Stomach smooth muscle (tissue), 2 donors: ENCODE results near the gene KIAA1549.
"Not testable (repeated sequence)": the region's sequence is repeated elsewhere in the genome, so short reads cannot be mapped to it uniquely, and the experiment has no call there.

Experiments used
- H3K27ac ChIP-seq: one replicate; pipeline ENCODE4 v1.7.0; 2013; ENCODE audit warnings: mild to moderate bottlenecking, low read length, inconsistent platforms
- H3K27me3 ChIP-seq, 2 donors: one replicate each; pipeline ENCODE4 v1.7.0; 2013; ENCODE audit warnings: low read length in 2 of 2; ENCODE audit not compliant: insufficient read depth in 2 of 2, control insufficient read depth in 1 of 2
- H3K36me3 ChIP-seq, 2 donors: one replicate each; pipeline ENCODE4 v1.7.0; 2013; ENCODE audit warnings: low read length in 2 of 2; ENCODE audit not compliant: control insufficient read depth in 2 of 2, insufficient read depth in 2 of 2
- H3K4me1 ChIP-seq: one replicate; pipeline ENCODE4 v1.7.0; 2013; ENCODE audit warnings: low read length; ENCODE audit not compliant: control insufficient read depth, insufficient read depth
- H3K4me3 ChIP-seq, 2 donors: one replicate each; pipeline ENCODE4 v1.7.0; 2013; ENCODE audit warnings: low read length in 2 of 2
- H3K9ac ChIP-seq, 2 donors: one replicate each; pipeline ENCODE4 v1.7.0; 2013; ENCODE audit warnings: low read length in 2 of 2, mild to moderate bottlenecking in 1 of 2
- H3K9me3 ChIP-seq, 2 donors: one replicate each; pipeline ENCODE4 v1.7.0; 2013; ENCODE audit warnings: low read length in 2 of 2; ENCODE audit not compliant: control insufficient read depth in 2 of 2
- donor health status: healthy.
- donor health status: Pancreatic carcinoma.

Gene KIAA1549

GRCh38 chr7:138943061-138943460, 38.1 kb downstream of the KIAA1549 start:
- H3K9me3 ChIP-seq = no peaks in the 10 kb centered on the region
- no peak overlapping the region for H3K9ac ChIP-seq
- H3K36me3 ChIP-seq = no peaks in the 10 kb centered on the region
- H3K27me3 ChIP-seq = no peaks in the 10 kb centered on the region
- H3K27ac ChIP-seq = no peak overlapping the region
- no peak overlapping the region for H3K4me3 ChIP-seq
- H3K4me1 ChIP-seq = no peaks in the 10 kb centered on the region

GRCh38 chr7:138941545-138941944, 39.6 kb downstream of the KIAA1549 start:
- Histone ChIP-seq H3K9ac (no peak overlapping the region), H3K9me3 (no peaks in the 10 kb centered on the region), H3K4me3 (no peak overlapping the region), H3K36me3 (no peaks in the 10 kb centered on the region), H3K4me1 (no peaks in the 10 kb centered on the region), H3K27ac (no peak overlapping the region), H3K27me3 (no peaks in the 10 kb centered on the region)

- H3K36me3 ChIP-seq, H3K27me3 ChIP-seq, H3K4me1 ChIP-seq, H3K9me3 ChIP-seq, H3K4me3 ChIP-seq, H3K9ac ChIP-seq, H3K27ac ChIP-seq: not testable (repeated sequence)
Measured at GRCh38 chr7:138940602-138941001, 40.6 kb downstream of the KIAA1549 start.

- Histone ChIP-seq H3K36me3 (no peaks in the 10 kb centered on the region), H3K9me3 (no peaks in the 10 kb centered on the region), H3K4me3 (no peak overlapping the region), H3K9ac (no peak overlapping the region), H3K4me1 (no peaks in the 10 kb centered on the region), H3K27ac (no peak overlapping the region), H3K27me3 (no peaks in the 10 kb centered on the region)
Measured at GRCh38 chr7:138937484-138937883, 43.7 kb downstream of the KIAA1549 start.

GRCh38 chr7:138935465-138936011, 45.7 kb downstream of the KIAA1549 start:
- Histone ChIP-seq H3K9ac (no peak overlapping the region), H3K27ac (no peak overlapping the region), H3K4me1 (no peaks in the 10 kb centered on the region), H3K9me3 (no peaks in the 10 kb centered on the region), H3K27me3 (no peaks in the 10 kb centered on the region), H3K4me3 (no peak overlapping the region), H3K36me3 (no peaks in the 10 kb centered on the region)

GRCh38 chr7:138934861-138935260, 46.3 kb downstream of the KIAA1549 start:
- Histone ChIP-seq H3K27me3 (no peaks in the 10 kb centered on the region), H3K4me3 (no peak overlapping the region), H3K36me3 (no peaks in the 10 kb centered on the region), H3K4me1 (no peaks in the 10 kb centered on the region), H3K9ac (no peak overlapping the region), H3K27ac (no peak overlapping the region), H3K9me3 (no peaks in the 10 kb centered on the region)

- Histone ChIP-seq H3K9me3 (no peaks in the 10 kb centered on the region), H3K27me3 (no peaks in the 10 kb centered on the region), H3K36me3 (no peaks in the 10 kb centered on the region), H3K4me3 (no peak overlapping the region), H3K9ac (no peak overlapping the region), H3K27ac (no peak overlapping the region), H3K4me1 (no peaks in the 10 kb centered on the region)
Measured at GRCh38 chr7:138934367-138934766, 46.8 kb downstream of the KIAA1549 start.

- Histone ChIP-seq H3K36me3 (no peaks in the 10 kb centered on the region), H3K9ac (no peak overlapping the region), H3K4me3 (no peak overlapping the region), H3K9me3 (no peaks in the 10 kb centered on the region), H3K4me1 (no peaks in the 10 kb centered on the region), H3K27ac (no peak overlapping the region), H3K27me3 (no peaks in the 10 kb centered on the region)
Measured at GRCh38 chr7:138932870-138933269, 48.3 kb downstream of the KIAA1549 start.

GRCh38 chr7:138932427-138932826, 48.8 kb downstream of the KIAA1549 start:
- Histone ChIP-seq H3K27ac (no peak overlapping the region), H3K36me3 (no peaks in the 10 kb centered on the region), H3K9ac (no peak overlapping the region), H3K4me3 (no peak overlapping the region), H3K27me3 (no peaks in the 10 kb centered on the region), H3K4me1 (no peaks in the 10 kb centered on the region), H3K9me3 (no peaks in the 10 kb centered on the region)

- Histone ChIP-seq H3K9me3 (no peaks in the 10 kb centered on the region), H3K9ac (no peak overlapping the region), H3K27me3 (no peaks in the 10 kb centered on the region), H3K36me3 (no peaks in the 10 kb centered on the region), H3K4me1 (no peaks in the 10 kb centered on the region), H3K27ac (no peak overlapping the region), H3K4me3 (no peak overlapping the region)
Measured at GRCh38 chr7:138929969-138930368, 51.2 kb downstream of the KIAA1549 start.

GRCh38 chr7:138926241-138926612, 55.0 kb downstream of the KIAA1549 start:
- H3K36me3 ChIP-seq = no peaks in the 10 kb centered on the region
- H3K27me3 ChIP-seq = no peaks in the 10 kb centered on the region
- H3K9me3 ChIP-seq = no peaks in the 10 kb centered on the region
- no peak overlapping the region for H3K27ac ChIP-seq
- no peak overlapping the region for H3K9ac ChIP-seq
- no peak overlapping the region for H3K4me3 ChIP-seq
- no peaks in the 10 kb centered on the region for H3K4me1 ChIP-seq
